MM.1S (cell line): ENCODE data around the gene PROP1.
"Not testable (repeated sequence)": the region's sequence is repeated elsewhere in the genome, so short reads cannot be mapped to it uniquely, and the experiment has no call there.

ENCODE experiments used
- DNase-seq: peaks from one replicate; pipeline ENCODE4 v3.0.0-alpha.2; 2015
- H2AFZ ChIP-seq: fragments of 300-600 bp; sonication (generic); 2 replicates; pipeline ENCODE4 v1.6.0; 2016; ENCODE audit warnings: antibody characterized with exemption, low read length
- H3F3A ChIP-seq: fragments of 300-600 bp; sonication (generic); 2 replicates; pipeline ENCODE4 v1.6.1; 2016; ENCODE audit warnings: mild to moderate bottlenecking, antibody characterized with exemption, low read length, moderate library complexity, mixed read lengths; ENCODE audit not compliant: insufficient read depth
- H3K27ac ChIP-seq: fragments of 300-600 bp; sonication (generic); 2 replicates; pipeline ENCODE4 v1.5.1; 2016; ENCODE audit warnings: mild to moderate bottlenecking, low read length
- H3K27me3 ChIP-seq: fragments of 300-600 bp; sonication (generic); replicated peaks from 2 replicates; pipeline ENCODE4 v1.6.0; 2016; ENCODE audit warnings: low read length; ENCODE audit not compliant: insufficient read depth
- H3K36me3 ChIP-seq: fragments of 300-600 bp; sonication (generic); replicated peaks from 2 replicates; pipeline ENCODE4 v1.6.1; 2016; ENCODE audit warnings: mild to moderate bottlenecking, low read length, mixed read lengths; ENCODE audit not compliant: insufficient read depth
- H3K4me1 ChIP-seq: fragments of 300-600 bp; sonication (generic); 2 replicates; pipeline ENCODE4 v1.6.1; 2016; ENCODE audit warnings: low read length, mixed read lengths
- H3K4me2 ChIP-seq: fragments of 300-600 bp; sonication (generic); 2 replicates; pipeline ENCODE4 v1.6.0; 2016; ENCODE audit warnings: low read depth, low read length
- H3K4me3 ChIP-seq: fragments of 300-600 bp; sonication (generic); 2 replicates; pipeline ENCODE4 v1.5.1; 2016; ENCODE audit warnings: low read length, mixed read lengths
- H3K79me2 ChIP-seq: fragments of 300-600 bp; sonication (generic); 2 replicates; pipeline ENCODE4 v1.6.1; 2016; ENCODE audit warnings: mixed run types, low read length, mixed read lengths
- H3K9ac ChIP-seq: fragments of 300-600 bp; sonication (generic); 2 replicates; pipeline ENCODE4 v1.6.1; 2016; ENCODE audit warnings: low read length, mixed read lengths
- H3K9me2 ChIP-seq: fragments of 300-600 bp; sonication (generic); replicated peaks from 2 replicates; pipeline ENCODE4 v1.6.1; 2016; ENCODE audit warnings: mild to moderate bottlenecking, low read length, mixed read lengths; ENCODE audit not compliant: insufficient read depth
- H3K9me3 ChIP-seq: fragments of 300-600 bp; sonication (generic); replicated peaks from 2 replicates; pipeline ENCODE4 v1.6.1; 2016; ENCODE audit warnings: mild to moderate bottlenecking, low read length, mixed read lengths; ENCODE audit not compliant: insufficient read depth
- H4K20me1 ChIP-seq: fragments of 300-600 bp; sonication (generic); 2 replicates; pipeline ENCODE4 v1.6.1; 2016; ENCODE audit warnings: mild to moderate bottlenecking, low read length, moderate library complexity, mixed read lengths; ENCODE audit not compliant: insufficient read depth
- EZH2 ChIP-seq: fragments of 300-600 bp; sonication (generic); optimal IDR thresholded peaks from 2 replicates; pipeline ENCODE3; 2017; ENCODE audit warnings: low read depth, mild to moderate bottlenecking, antibody characterized with exemption, low read length, mixed read lengths
- EZH2phosphoT487 ChIP-seq: fragments of 300-600 bp; sonication (generic); IDR thresholded peaks from 2 replicates; pipeline ENCODE4 v1.6.1; 2018; ENCODE audit warnings: antibody characterized with exemption, low read length
- TF ChIP-seq, protein P1 (sequence below): fragments of 300-600 bp; sonication (generic); IDR thresholded peaks from 2 replicates; pipeline ENCODE4 v1.5.1; 2016; ENCODE audit warnings: antibody characterized with exemption, low read length, mixed read lengths

The PROP1 gene

GRCh38 chr5:177982072-177982727 is 13.8 kb downstream of the PROP1 start:
- DNase-seq = no peak
- Histone ChIP-seq H3K4me1 (no peaks in the 10 kb centered on the region), H3K4me3 (no peak overlapping the region), H3K9ac (no peak overlapping the region), H3K4me2 (no peak overlapping the region), H4K20me1 (no peaks in the 10 kb centered on the region), H2AFZ (no peak overlapping the region), H3K9me2 (no peaks in the 10 kb centered on the region), H3F3A (no peaks in the 10 kb centered on the region), H3K27me3 (peaks cover 44% of the 10 kb centered on the region), H3K79me2 (no peaks in the 10 kb centered on the region), H3K36me3 (no peaks in the 10 kb centered on the region), H3K27ac (no peak overlapping the region), H3K9me3 (no peaks in the 10 kb centered on the region)
- TF ChIP-seq, protein P1, sequence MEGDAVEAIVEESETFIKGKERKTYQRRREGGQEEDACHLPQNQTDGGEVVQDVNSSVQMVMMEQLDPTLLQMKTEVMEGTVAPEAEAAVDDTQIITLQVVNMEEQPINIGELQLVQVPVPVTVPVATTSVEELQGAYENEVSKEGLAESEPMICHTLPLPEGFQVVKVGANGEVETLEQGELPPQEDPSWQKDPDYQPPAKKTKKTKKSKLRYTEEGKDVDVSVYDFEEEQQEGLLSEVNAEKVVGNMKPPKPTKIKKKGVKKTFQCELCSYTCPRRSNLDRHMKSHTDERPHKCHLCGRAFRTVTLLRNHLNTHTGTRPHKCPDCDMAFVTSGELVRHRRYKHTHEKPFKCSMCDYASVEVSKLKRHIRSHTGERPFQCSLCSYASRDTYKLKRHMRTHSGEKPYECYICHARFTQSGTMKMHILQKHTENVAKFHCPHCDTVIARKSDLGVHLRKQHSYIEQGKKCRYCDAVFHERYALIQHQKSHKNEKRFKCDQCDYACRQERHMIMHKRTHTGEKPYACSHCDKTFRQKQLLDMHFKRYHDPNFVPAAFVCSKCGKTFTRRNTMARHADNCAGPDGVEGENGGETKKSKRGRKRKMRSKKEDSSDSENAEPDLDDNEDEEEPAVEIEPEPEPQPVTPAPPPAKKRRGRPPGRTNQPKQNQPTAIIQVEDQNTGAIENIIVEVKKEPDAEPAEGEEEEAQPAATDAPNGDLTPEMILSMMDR = peak; percentile 7; the same call in 1 of the 2 replicates
- TF ChIP-seq EZH2 (no peak), EZH2phosphoT487 (no peak)

- H3K4me3 ChIP-seq = no peak overlapping the region
- no peaks in the 10 kb centered on the region for H3F3A ChIP-seq
- peaks cover 42% of the 10 kb centered on the region for H3K27me3 ChIP-seq
- H3K9me2 ChIP-seq = no peaks in the 10 kb centered on the region
- no peaks in the 10 kb centered on the region for H4K20me1 ChIP-seq
- H3K4me2 ChIP-seq = no peak overlapping the region
- TF ChIP-seq EZH2phosphoT487 = no peak
- TF ChIP-seq EZH2 = no peak
- H3K27ac ChIP-seq = no peak overlapping the region
- no peak overlapping the region for H2AFZ ChIP-seq
- no peak overlapping the region for H3K9ac ChIP-seq
- no peak for DNase-seq
- H3K79me2 ChIP-seq = no peaks in the 10 kb centered on the region
- no peaks in the 10 kb centered on the region for H3K36me3 ChIP-seq
- H3K4me1 ChIP-seq = no peaks in the 10 kb centered on the region
- H3K9me3 ChIP-seq = no peaks in the 10 kb centered on the region
Measured at GRCh38 chr5:177981296-177982071, 14.6 kb downstream of the PROP1 start.

- no peak overlapping the region for H2AFZ ChIP-seq
- DNase-seq = no peak
Measured at GRCh38 chr5:177980743-177981151, 15.3 kb downstream of the PROP1 start.

GRCh38 chr5:177977600-177977999 is 18.4 kb downstream of the PROP1 start:
- DNase-seq, H3K27ac ChIP-seq, H2AFZ ChIP-seq: not testable (repeated sequence)

More at GRCh38 chr5:177980743-177981151, 15.3 kb downstream of the PROP1 start:
- no peaks in the 10 kb centered on the region for H4K20me1 ChIP-seq
- no peaks in the 10 kb centered on the region for H3F3A ChIP-seq
- peaks cover 36% of the 10 kb centered on the region for H3K27me3 ChIP-seq
- H3K9ac ChIP-seq = no peak overlapping the region
- no peaks in the 10 kb centered on the region for H3K9me2 ChIP-seq
- H3K4me3 ChIP-seq = no peak overlapping the region
- H3K9me3 ChIP-seq = no peaks in the 10 kb centered on the region
- no peaks in the 10 kb centered on the region for H3K36me3 ChIP-seq
- no peak overlapping the region for H3K4me2 ChIP-seq
- no peaks in the 10 kb centered on the region for H3K4me1 ChIP-seq
- TF ChIP-seq, protein P1 = no peak
- H3K79me2 ChIP-seq = no peaks in the 10 kb centered on the region
- no peak overlapping the region for H3K27ac ChIP-seq

More at GRCh38 chr5:177977600-177977999, 18.4 kb downstream of the PROP1 start:
- not testable (repeated sequence) for H3K9me3 ChIP-seq, H3K36me3 ChIP-seq, H3F3A ChIP-seq, H3K4me3 ChIP-seq, H3K4me2 ChIP-seq, H3K9me2 ChIP-seq, H3K79me2 ChIP-seq, H3K9ac ChIP-seq, H3K4me1 ChIP-seq, H4K20me1 ChIP-seq
- peaks cover 11% of the 10 kb centered on the region for H3K27me3 ChIP-seq
